ENCODE data around the gene NCAM2. TPM values are rescaled to one million over a fixed set of nuclear protein-coding genes. Genes with fewer than 3 reads are reported as not detected.

NCAM2 gene
- total RNA-seq, 4 donors from 2014 or later, result 0.46 to 2.9 (median 1.3) TPM

DNA sequence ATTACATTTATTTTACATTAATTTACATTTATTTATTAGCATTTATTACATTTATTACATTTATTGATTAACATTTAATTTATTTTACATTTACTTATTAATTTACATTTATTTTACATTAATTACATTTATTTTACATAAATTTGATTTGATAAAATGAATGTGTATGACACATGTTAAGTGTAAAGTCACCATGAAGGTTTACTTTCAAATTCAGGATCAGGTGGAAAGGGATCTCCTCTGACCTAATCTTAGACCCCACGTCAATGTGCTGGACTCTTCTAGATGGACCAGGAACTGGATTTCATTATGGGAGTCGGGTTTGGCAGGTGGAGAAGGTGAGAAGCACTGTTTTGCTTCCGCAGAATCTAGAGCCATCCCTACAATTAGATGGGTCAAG, 76.1 kb downstream of the NCAM2 start:
- Histone ChIP-seq H3K27ac (no peak overlapping the region), H3K9me3 (no peaks in the 10 kb centered on the region), H3K36me3 (no peaks in the 10 kb centered on the region), H3K4me1 (no peaks in the 10 kb centered on the region), H3K4me3 (replicated peaks in 1 of 3) (no peak overlapping the region), H3K27me3 (no peaks in the 10 kb centered on the region)
- WGBS, 2 donors, result 74 to 84% methylated on average over 3 of the region's 3 CpGs
- intact Hi-C loops (cut with DNase I), result no loop called here
- no peak for DNase-seq
- TF ChIP-seq, protein P1, sequence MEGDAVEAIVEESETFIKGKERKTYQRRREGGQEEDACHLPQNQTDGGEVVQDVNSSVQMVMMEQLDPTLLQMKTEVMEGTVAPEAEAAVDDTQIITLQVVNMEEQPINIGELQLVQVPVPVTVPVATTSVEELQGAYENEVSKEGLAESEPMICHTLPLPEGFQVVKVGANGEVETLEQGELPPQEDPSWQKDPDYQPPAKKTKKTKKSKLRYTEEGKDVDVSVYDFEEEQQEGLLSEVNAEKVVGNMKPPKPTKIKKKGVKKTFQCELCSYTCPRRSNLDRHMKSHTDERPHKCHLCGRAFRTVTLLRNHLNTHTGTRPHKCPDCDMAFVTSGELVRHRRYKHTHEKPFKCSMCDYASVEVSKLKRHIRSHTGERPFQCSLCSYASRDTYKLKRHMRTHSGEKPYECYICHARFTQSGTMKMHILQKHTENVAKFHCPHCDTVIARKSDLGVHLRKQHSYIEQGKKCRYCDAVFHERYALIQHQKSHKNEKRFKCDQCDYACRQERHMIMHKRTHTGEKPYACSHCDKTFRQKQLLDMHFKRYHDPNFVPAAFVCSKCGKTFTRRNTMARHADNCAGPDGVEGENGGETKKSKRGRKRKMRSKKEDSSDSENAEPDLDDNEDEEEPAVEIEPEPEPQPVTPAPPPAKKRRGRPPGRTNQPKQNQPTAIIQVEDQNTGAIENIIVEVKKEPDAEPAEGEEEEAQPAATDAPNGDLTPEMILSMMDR (IDR thresholded peaks at IDR 0.05), result no peak
- no peak for TF ChIP-seq POLR2A (IDR thresholded peaks at IDR 0.05)

DNA sequence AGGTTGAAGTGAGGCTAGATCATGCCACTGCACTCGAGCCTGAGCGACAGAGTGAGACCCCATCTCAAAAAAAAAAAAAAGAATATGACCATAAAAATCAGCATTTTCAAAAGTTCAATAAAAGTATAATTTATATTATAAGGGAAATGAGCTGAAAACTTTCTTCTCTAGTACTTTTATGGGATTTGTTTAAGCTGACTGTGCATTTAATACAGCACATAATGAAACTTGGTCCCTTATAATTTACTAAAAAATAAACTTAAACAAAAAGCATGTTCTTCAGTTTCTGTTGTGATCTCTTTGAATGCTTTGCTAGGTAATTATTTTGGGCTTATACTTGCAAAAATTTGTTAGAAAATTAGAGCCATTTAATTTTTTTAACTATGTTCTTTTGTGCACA, 77.8 kb downstream of the NCAM2 start:
- TF ChIP-seq, protein P1 (IDR thresholded peaks at IDR 0.05), result no peak
- TF ChIP-seq POLR2A (IDR thresholded peaks at IDR 0.05), result no peak
- WGBS, 2 donors, result 72 to 89% methylated on average over 2 of the region's 2 CpGs
- intact Hi-C loops (cut with DNase I), result no loop called here
- DNase-seq, result no peak
- Histone ChIP-seq H3K36me3 (no peaks in the 10 kb centered on the region), H3K4me1 (no peaks in the 10 kb centered on the region), H3K4me3 (replicated peaks in 1 of 3) (no peak overlapping the region), H3K27me3 (no peaks in the 10 kb centered on the region), H3K9me3 (no peaks in the 10 kb centered on the region), H3K27ac (no peak overlapping the region)

DNA sequence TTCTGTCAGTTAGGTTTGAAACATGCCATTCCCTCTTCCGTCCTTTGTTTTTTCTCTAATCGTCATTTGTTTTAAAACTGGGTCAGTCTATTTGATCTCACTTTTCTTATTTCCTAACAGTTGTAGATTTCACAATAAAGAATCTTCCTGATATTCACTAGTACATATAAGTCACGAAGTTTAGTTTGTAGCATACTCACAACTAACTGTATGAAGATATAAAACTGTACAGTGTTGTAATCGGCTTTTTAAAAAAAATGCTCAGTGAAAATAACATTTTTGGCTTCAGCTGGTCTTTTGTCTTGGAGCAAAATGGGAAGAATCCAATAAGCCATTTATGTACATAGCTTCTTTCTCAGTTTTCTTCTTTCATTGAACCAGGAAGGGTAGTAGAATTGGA, 78.3 kb downstream of the NCAM2 start:
- Histone ChIP-seq H3K4me3 (replicated peaks in 1 of 3) (no peak overlapping the region), H3K27ac (no peak overlapping the region), H3K27me3 (no peaks in the 10 kb centered on the region), H3K4me1 (no peaks in the 10 kb centered on the region), H3K9me3 (no peaks in the 10 kb centered on the region), H3K36me3 (no peaks in the 10 kb centered on the region)
- no peak for DNase-seq
- TF ChIP-seq, protein P1 (IDR thresholded peaks at IDR 0.05), result no peak
- no peak for TF ChIP-seq POLR2A (IDR thresholded peaks at IDR 0.05)
- WGBS, 2 donors, result 75 to 76% methylated on average over 4 of the region's 4 CpGs
- intact Hi-C loops (cut with DNase I), result no loop called here

DNA sequence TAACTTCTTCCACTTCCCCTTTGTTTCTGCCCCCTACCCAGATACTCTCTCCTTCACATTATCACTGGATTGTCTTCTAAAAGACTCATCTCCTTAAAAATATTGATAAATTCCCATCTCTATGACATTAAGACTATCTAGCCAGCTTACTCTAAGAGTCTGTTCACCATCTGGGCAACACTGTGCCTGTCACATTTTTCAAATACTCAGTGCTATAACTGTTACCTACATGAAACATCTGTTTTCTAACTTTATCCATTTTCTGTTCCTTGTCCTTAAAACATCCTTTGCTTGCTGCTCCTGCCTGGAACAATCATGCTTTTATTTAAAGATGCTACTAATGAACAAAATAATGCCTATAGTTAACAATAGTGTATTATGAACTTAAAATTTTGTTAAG, 81.4 kb downstream of the NCAM2 start:
- H3K27ac ChIP-seq, result no peak overlapping the region
- intact Hi-C loops (cut with DNase I), result no loop called here
- H3K9me3 ChIP-seq, result no peaks in the 10 kb centered on the region
- no peaks in the 10 kb centered on the region for H3K4me1 ChIP-seq
- no peaks in the 10 kb centered on the region for H3K36me3 ChIP-seq
- H3K4me3 ChIP-seq (replicated peaks in 1 of 3), result no peak overlapping the region
- no peak for DNase-seq
- no peak for TF ChIP-seq POLR2A (IDR thresholded peaks at IDR 0.05)
- TF ChIP-seq, protein P1 (IDR thresholded peaks at IDR 0.05), result no peak
- H3K27me3 ChIP-seq, result no peaks in the 10 kb centered on the region

DNA sequence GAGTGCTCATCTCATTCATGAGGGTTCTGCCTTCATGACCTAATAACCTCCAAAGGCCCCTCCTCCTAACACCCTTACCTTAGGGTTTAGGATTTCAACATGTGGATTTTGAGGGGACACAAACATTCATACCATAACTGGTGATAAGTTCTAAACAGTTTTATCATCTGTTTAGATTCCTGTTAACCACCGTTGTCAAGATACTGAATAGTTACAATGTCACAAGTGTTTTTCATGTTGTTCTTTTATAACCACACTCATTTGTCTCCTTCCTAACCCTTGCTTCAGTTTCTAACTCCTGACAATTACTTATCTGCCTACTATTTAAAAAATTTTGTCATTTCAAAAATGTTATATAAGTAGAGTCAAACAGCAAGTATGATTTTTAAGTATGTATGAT, 86.0 kb downstream of the NCAM2 start:
- 78 to 80% methylated on average over 1 of the region's 1 CpG for WGBS, 2 donors
- TF ChIP-seq POLR2A (IDR thresholded peaks at IDR 0.05), result no peak
- TF ChIP-seq, protein P1 (IDR thresholded peaks at IDR 0.05), result no peak

More for the DNA sequence above, 86.0 kb downstream of the NCAM2 start:
- H3K4me1 ChIP-seq, result no peaks in the 10 kb centered on the region
- no peaks in the 10 kb centered on the region for H3K9me3 ChIP-seq
- no peak for DNase-seq
- intact Hi-C loops (cut with DNase I), result no loop called here
- no peak overlapping the region for H3K27ac ChIP-seq
- H3K36me3 ChIP-seq, result no peaks in the 10 kb centered on the region
- H3K27me3 ChIP-seq, result no peaks in the 10 kb centered on the region
- no peak overlapping the region for H3K4me3 ChIP-seq (replicated peaks in 1 of 3)

All from thyroid gland (tissue), 4 donors.